C4-2B (cell line): Measurements from ENCODE around the gene DMTF1.

ENCODE experiments used
- H3K27ac ChIP-seq: fragments of 450-650 bp; 2 replicates; pipeline ENCODE4 v1.5.1; 2017
- CTCF ChIP-seq: fragments of 450-650 bp; conservative IDR thresholded peaks from 2 replicates; pipeline ENCODE4 v1.5.1; 2017; ENCODE audit warnings: mild to moderate bottlenecking
- ZFX ChIP-seq: fragments of 450-650 bp; IDR thresholded peaks from 2 replicates; pipeline ENCODE4 v1.6.1; 2017

DMTF1 gene

GRCh38 chr7:87156709-87157108, 4.5 kb downstream of the DMTF1 start:
- no peak for TF ChIP-seq ZFX
- TF ChIP-seq CTCF = no peak
- no peak overlapping the region for H3K27ac ChIP-seq

- no peak for TF ChIP-seq CTCF
- TF ChIP-seq ZFX = no peak
- no peak overlapping the region for H3K27ac ChIP-seq
Measured at GRCh38 chr7:87159538-87159937, 7.3 kb downstream of the DMTF1 start.

- no peak overlapping the region for H3K27ac ChIP-seq
- TF ChIP-seq CTCF (no peak), ZFX (no peak)
Measured at GRCh38 chr7:87164433-87164832, 12.2 kb downstream of the DMTF1 start.

GRCh38 chr7:87170828-87171227, 18.6 kb downstream of the DMTF1 start:
- H3K27ac ChIP-seq = no peak overlapping the region
- TF ChIP-seq CTCF (no peak), ZFX (no peak)

- no peak overlapping the region for H3K27ac ChIP-seq
- TF ChIP-seq ZFX = no peak
- no peak for TF ChIP-seq CTCF
Measured at GRCh38 chr7:87171282-87171934, 19.2 kb downstream of the DMTF1 start.

GRCh38 chr7:87173471-87173870, 21.2 kb downstream of the DMTF1 start:
- no peak for TF ChIP-seq ZFX
- TF ChIP-seq CTCF = no peak
- no peak overlapping the region for H3K27ac ChIP-seq

GRCh38 chr7:87178320-87178719, 26.1 kb downstream of the DMTF1 start:
- no peak for TF ChIP-seq ZFX
- TF ChIP-seq CTCF = no peak
- H3K27ac ChIP-seq = no peak overlapping the region
